Glomerular endothelial cell (primary cell): ENCODE data around the gene TNK1. TPM values are rescaled to one million over a fixed set of nuclear protein-coding genes. Genes with fewer than 3 reads are reported as not detected.
"Not testable (repeated sequence)": the region's sequence is repeated elsewhere in the genome, so short reads cannot be mapped to it uniquely, and the experiment has no call there.

Experiments
- DNase-seq: peaks from one replicate; pipeline ENCODE4 v3.0.0-alpha.2; 2011; ENCODE audit warnings: low read depth, low spot score; ENCODE audit errors: extremely low read depth
- total RNA-seq: library from RNA; depleted of rRNA; stranded (reverse); fragments of >200 nt; gene quantifications from 2 replicates; pipeline ENCODE4 v1.2.3, GENCODE V29; 2015

Gene TNK1
- total RNA-seq, 1 donor from 2014 or later = 0.23 TPM

DNA sequence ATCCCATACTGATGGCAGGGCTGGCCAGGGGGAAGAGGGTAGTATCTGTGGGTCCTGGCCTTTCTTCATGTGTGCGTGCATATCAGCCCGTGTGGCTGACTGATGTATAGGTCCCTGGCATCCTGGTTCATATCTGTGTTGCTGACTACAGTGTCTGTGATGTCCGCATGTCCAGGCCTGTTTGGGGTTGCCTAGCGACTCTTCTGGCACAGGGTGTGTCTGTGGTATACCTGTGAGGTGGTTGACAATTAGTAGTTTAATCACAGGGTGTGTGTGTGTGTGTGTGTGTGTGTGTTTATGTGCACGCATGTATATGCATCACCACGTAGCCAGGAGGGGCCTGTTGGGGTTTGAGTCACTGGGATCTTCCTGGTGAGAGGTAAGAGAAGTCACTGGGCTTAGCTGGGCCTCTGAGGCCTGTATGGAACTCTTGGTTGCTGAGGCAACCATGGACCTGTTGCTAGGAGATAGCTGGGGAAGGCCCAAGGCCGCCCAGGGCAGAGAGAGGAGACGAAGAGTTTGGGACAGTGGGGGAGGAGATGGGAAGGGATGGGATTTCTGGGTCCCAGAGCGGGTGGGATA, 26.5 kb upstream of the TNK1 start:
- no peak for DNase-seq

DNA sequence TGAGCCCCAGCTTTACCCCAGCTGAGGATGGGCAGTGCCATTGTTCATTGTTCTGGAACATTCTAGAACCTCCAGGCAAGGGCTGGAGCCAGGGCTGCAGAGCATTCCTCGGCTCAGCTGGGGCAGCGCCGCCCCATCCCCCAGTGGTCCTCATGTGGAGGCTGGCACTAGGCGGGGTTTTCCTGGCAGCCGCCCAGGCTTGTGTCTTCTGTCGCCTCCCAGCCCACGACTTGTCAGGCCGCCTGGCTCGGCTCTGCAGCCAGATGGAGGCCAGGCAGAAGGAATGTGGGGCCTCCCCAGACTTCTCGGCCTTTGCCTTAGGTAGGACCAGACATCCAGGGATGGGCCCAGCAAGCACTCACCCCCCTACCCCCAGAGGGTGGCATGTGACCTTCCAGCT, 25.8 kb upstream of the TNK1 start, which contains the start of gene TMEM95:
TSS of gene TMEM95 (plus strand) at position 104 of the 400 bp plus-strand sequence. CDS start at position 153, 49 bp downstream.
- DNase-seq = no peak

DNA sequence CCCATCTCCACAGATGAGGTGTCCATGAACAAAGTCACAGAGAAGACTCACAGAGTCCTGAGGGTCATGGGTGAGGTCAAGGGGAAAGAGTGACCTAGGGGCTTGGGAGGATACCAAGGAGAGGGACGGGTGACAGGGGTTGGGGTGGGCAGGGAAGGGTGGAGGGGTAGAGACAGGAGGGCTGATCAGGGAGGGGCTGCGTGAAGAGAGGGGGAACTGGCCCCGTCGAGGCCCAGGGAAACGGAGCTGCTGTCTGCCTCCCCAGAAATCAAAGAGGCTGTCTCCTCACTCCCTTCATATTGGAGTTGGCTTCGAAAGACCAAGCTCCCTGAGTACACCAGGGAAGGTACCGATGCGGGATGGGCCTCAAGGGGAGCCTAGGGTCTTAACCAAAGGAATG, 25.3 kb upstream of the TNK1 start:
- no peak for DNase-seq

DNA sequence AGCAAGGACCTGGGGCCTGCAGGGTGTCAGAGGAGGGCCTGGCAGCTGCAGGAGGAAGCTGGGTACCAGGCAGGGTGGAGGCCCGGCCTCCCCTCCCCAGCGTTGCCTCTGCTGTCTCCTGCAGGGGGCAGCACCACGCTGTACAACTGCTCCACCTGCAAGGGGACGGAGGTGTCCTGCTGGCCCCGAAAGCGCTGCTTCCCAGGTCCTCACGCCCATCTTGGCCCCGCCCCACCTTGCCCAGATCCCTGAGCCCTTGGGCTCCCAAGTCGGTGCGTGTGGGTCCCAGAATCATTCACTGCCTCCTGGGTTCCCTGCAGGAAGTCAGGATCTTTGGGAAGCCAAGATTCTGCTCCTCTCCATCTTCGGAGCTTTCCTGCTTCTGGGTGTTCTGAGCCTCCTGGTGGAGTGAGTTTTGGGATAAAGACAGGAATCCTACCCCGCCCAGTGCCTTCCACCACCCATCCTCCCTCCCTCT, 24.8 kb upstream of the TNK1 start:
- DNase-seq = no peak

GRCh38 chr17:7356756-7357155, 24.1 kb upstream of the TNK1 start:
- no peak for DNase-seq

GRCh38 chr17:7357381-7357780, 23.5 kb upstream of the TNK1 start:
- no peak for DNase-seq

- DNase-seq = no peak
These were observed 19.0 kb upstream of the TNK1 start for GRCh38 chr17:7361906-7362305.

GRCh38 chr17:7363311-7363710, 17.6 kb upstream of the TNK1 start:
- DNase-seq = no peak

DNA sequence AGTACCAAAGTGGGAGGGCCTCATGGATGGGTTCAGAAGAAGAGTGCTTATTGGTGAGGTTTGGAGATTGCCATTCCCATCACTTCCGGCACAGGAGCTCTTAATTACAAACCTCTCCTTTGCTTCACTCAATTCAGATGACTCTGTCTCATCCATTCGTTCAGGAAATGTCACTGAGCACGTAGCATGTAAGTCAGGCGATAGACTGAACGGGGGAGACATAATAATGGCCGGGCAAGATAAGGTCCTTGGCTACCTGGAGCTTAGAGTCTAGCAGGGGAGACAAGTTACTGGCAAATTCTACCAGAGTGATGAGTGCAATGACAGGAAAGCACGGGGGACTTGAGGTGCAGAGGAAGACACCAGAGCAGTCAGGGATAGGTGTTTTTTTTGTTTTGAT, 14.9 kb upstream of the TNK1 start:
- DNase-seq = not testable (repeated sequence)

DNA sequence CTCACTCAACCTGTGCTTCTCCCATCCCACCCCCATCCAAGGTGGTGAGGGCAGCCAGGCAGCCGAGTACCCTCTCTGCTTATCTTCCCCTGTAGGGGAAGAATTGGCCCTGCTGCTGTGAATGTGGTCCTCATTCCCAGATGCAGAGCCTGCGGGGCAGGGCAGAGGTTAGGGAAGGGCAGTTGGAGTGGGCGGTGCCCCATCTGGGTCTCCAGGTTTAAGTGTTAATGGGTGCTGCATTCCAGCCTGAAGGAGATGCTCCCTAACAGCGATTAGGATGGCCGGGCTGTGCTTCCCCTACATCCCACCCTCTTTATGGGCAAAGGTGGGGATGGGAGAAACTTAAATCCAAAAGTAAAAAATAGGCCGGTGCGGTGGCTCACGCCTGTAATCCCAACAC, 13.8 kb upstream of the TNK1 start:
- no peak for DNase-seq

GRCh38 chr17:7367918-7368598, 12.8 kb upstream of the TNK1 start:
- DNase-seq = no peak

GRCh38 chr17:7368599-7368994, 12.3 kb upstream of the TNK1 start:
- not testable (repeated sequence) for DNase-seq

DNA sequence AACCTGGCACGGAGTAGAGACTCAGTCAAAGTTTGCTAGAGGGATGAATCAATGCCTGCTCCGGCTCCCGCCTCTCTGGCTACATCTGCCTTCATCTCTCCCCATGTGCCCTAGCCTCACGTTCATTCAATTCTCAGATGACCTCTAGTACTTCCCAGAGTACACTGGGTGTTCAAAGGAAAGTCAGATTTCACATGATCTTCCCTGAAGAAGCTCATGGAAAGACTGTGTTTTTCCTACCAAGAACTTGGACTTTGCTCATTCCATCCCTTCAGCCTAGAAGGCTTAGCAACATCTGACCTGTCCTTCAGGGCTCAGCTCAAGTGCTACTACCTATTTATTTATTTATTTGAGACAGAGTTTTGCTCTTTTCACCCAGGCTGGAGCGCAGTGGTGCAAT, 11.1 kb upstream of the TNK1 start:
- DNase-seq = no peak

GRCh38 chr17:7370853-7371252, 10.0 kb upstream of the TNK1 start:
- DNase-seq = no peak

DNA sequence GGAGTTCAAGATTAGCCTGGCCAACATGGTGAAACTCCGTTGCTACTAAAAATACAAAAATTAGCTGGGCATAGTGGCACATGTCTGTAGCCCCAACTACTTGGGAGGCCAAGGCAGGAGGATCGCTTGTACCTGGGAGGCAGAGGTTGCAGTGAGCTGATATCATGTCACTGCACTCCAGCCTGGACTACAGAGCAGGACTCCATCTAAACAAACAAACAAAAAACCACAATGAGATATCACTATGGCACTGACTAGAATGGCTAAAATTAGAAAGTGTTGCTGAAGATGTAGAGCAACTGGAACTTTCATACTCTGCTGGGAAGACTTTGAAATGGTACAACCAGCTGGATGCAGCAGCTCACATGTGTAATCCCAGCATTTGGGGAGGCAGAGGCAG, 6.5 kb upstream of the TNK1 start:
- DNase-seq = no peak

DNA sequence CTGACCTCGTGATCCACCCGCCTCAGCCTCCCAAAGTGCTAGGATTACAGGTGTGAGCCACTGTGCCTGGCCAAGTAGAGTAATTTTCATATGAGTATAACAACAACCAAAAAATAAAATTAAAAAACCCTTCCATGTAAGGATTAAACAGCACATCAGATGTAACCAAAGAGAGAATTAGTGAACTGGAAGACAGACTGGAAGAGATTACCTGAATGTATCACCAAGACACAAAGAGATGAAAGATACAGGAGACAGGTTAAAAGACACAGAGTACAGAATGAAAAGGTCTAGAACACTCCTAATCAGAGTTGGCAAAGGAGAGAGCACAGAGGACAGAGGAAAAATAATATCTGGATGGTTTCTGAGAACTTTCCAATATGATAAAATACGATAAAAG, 1.8 kb upstream of the TNK1 start:
- DNase-seq = no peak

DNA sequence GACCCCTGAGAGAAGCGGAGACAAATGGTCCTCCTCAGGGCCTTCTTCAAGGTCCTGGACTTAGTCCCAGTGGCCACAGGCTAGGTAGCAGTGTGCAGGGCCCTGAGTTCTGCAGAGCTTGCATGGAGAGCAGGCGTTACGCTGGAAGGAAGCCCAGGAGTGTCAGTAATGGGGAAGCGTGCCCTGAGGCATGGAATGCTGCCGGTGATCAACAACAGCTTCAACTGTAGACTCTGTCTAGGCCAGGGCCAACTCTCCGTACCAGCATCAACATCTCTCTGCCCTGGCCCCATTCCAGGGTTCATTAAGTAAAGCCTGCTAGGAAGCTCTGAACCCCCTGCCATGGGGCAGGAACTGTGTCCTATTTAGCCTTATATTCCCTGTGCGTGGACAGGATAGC, 568 bp upstream of the TNK1 start:
- DNase-seq = no peak

DNA sequence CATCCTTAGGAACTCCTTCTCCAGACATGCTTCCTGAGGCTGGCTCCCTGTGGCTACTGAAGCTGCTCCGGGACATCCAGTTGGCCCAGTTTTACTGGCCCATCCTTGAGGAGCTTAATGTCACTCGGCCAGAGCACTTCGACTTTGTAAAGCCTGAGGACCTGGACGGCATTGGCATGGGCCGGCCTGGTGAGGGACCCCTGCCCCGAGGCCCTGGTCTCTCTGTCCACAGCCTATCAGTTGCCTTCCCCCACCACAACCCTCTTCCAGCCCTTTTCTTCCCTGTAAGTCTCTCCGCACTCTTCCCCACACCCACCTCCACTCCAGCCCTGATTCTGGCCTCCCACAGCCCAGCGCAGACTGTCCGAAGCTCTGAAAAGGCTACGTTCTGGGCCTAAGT, 2.0 kb downstream of the TNK1 start:
- DNase-seq = no peak

- no peak for DNase-seq
These were observed 2.5 kb downstream of the TNK1 start for GRCh38 chr17:7383371-7383741.

DNA sequence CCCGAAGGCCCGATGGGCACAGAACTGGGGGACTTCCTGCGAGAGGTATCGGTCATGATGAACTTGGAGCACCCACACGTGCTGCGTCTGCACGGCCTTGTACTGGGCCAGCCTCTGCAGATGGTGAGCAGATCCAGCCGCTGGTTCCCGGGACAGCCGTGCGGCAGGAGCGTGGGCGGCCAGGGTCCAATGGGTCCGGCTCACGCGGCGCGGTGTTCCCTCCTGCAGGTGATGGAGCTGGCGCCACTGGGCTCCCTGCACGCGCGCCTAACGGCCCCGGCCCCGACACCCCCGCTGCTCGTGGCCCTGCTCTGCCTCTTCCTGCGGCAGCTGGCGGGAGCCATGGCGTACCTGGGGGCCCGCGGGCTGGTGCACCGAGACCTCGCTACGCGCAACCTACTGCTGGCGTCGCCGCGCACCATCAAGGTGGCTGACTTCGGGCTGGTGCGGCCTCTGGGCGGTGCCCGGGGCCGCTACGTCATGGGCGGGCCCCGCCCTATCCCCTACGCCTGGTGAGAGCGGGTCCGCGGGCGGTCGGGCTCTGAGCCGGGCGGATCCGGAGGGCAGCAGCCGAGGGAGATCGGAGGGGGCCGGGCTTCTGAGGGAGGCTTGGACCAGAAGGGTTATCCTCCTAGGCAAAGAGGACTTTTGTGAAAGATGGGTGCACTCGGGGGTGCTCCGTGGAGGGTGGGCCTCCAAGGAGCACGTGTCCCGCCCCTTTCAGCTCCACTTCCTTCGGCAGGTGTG, 3.0 kb downstream of the TNK1 start:
- DNase-seq = no peak

DNA sequence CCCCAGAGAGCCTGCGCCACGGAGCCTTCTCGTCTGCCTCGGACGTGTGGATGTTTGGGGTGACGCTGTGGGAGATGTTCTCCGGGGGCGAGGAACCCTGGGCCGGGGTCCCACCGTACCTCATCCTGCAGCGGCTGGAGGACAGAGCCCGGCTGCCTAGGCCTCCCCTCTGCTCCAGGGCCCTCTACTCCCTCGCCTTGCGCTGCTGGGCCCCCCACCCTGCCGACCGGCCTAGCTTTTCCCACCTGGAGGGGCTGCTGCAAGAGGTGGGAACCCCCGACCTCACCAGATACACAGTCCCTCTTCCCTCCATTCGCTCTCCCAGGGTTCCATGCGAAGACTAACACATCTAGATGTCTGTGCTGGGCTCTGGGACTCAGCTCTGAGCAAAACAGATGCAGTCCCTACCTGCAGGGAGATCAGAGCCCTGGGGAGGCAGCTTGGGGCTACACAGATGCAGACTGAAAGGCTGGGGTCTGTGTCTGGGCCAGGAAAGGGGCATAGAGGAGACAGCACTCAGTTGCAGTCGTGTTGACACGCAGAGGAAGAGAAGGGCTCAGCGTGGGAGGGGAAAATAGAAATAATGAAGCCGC, 3.7 kb downstream of the TNK1 start:
- DNase-seq = no peak

DNA sequence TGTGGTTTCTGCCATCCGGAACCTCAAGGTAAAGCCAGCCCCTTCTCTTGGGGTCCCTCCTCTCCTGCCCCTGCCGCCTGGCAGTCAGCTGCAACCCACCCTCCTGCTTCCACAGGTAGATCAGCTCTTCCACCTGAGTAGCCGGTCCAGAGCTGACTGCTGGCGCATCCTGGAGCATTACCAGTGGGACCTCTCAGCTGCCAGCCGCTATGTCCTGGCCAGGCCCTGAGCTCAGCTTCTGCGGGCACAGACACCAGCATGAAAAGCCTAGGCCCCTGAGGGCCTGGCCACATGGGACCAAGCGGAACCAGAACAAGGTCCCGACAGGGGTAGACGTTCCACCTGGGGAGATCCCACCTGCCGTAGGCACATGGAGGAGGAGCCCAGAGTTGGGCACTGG, 8.0 kb downstream of the TNK1 start:
- DNase-seq = no peak
